ENCODE results near the gene RRAGC. TPM values are rescaled to one million over a fixed set of nuclear protein-coding genes. Genes with fewer than 3 reads are reported as not detected.
"Not testable (repeated sequence)": the region's sequence is repeated elsewhere in the genome, so short reads cannot be mapped to it uniquely, and the experiment has no call there.

RRAGC gene
- total RNA-seq, 6 experiments from 2014 or later = 7.6 to 16.5 (median 8.6) TPM

GRCh38 chr1:38848071-38848470 is 11.5 kb downstream of the RRAGC start:
- Histone ChIP-seq H3K36me3 (peaks cover 0 to 38% (median 17%) of the 10 kb centered on the region in 4 donors), H3K27ac (no peak overlapping the region), H3K9me3 (no peaks in the 10 kb centered on the region), H3K27me3 (no peaks in the 10 kb centered on the region), H3K4me3 (no peak overlapping the region), H3K4me1 (peaks cover 0 to 8% (median 0%) of the 10 kb centered on the region in 4 donors)
- DNase-seq (no peak), ATAC-seq (peak in 1 of 4 donors; percentile 38)
- 75% methylated on average over 1 of the region's 1 CpG for WGBS (ENCODE audit: insufficient coverage, low coverage, low lambda C conversion rate, missing lambda C conversion rate)
- intact Hi-C loops (cut with DNase I) = no loop called here
- TF ChIP-seq CTCF (IDR thresholded peaks at IDR 0.05) = no peak
- no peak for TF ChIP-seq POLR2A (IDR thresholded peaks at IDR 0.05)

GRCh38 chr1:38846210-38846609 is 13.4 kb downstream of the RRAGC start:
- H3K4me1 ChIP-seq = peaks cover 0 to under 1% (median 0%) of the 10 kb centered on the region in 4 donors
- TF ChIP-seq POLR2A (IDR thresholded peaks at IDR 0.05) (no peak), CTCF (IDR thresholded peaks at IDR 0.05) (no peak)
- ATAC-seq (no peak), DNase-seq (no peak)
- H3K4me3 ChIP-seq = no peak overlapping the region
- 92% methylated on average over 3 of the region's 3 CpGs for WGBS (ENCODE audit: insufficient coverage, low coverage, low lambda C conversion rate, missing lambda C conversion rate)
- H3K9me3 ChIP-seq = no peaks in the 10 kb centered on the region
- peaks cover 0 to 40% (median 19%) of the 10 kb centered on the region in 4 donors for H3K36me3 ChIP-seq
- H3K27me3 ChIP-seq = no peaks in the 10 kb centered on the region
- no peak overlapping the region for H3K27ac ChIP-seq
- intact Hi-C loops (cut with DNase I) = no loop called here

- WGBS (ENCODE audit: insufficient coverage, low coverage, low lambda C conversion rate, missing lambda C conversion rate) = 91% methylated on average over 3 of the region's 3 CpGs
- DNase-seq; H3K4me1 ChIP-seq; H3K27me3 ChIP-seq; intact Hi-C loops (cut with DNase I); H3K4me3 ChIP-seq; H3K9me3 ChIP-seq; ATAC-seq; H3K27ac ChIP-seq: not testable (repeated sequence)
- H3K36me3 ChIP-seq = peaks cover 0 to 34% (median 15%) of the 10 kb centered on the region in 4 donors
These were observed 14.5 kb downstream of the RRAGC start for GRCh38 chr1:38845088-38845487.

- peaks cover 0 to 49% (median 22%) of the 10 kb centered on the region in 4 donors for H3K36me3 ChIP-seq
- H3K27ac ChIP-seq = no peak overlapping the region
- ATAC-seq (no peak), DNase-seq (no peak)
- no peak overlapping the region for H3K4me3 ChIP-seq
- no peaks in the 10 kb centered on the region for H3K27me3 ChIP-seq
- no peaks in the 10 kb centered on the region for H3K4me1 ChIP-seq
- no peaks in the 10 kb centered on the region for H3K9me3 ChIP-seq
- WGBS (ENCODE audit: insufficient coverage, low coverage, low lambda C conversion rate, missing lambda C conversion rate) = 46% methylated on average over 2 of the region's 2 CpGs
- intact Hi-C loops (cut with DNase I) = no loop called here
- TF ChIP-seq CTCF (IDR thresholded peaks at IDR 0.05) = no peak
- no peak for TF ChIP-seq POLR2A (IDR thresholded peaks at IDR 0.05)
These were observed 19.3 kb downstream of the RRAGC start for GRCh38 chr1:38840281-38840680.

- H3K27me3 ChIP-seq = no peaks in the 10 kb centered on the region
- peaks cover 0 to 42% (median 19%) of the 10 kb centered on the region in 4 donors for H3K36me3 ChIP-seq
- ATAC-seq (peak in 3 of 4 donors; percentile 28 to 54 (median 43)), DNase-seq (peak in 1 of 3 donors; percentile 32)
- no peaks in the 10 kb centered on the region for H3K4me1 ChIP-seq
- H3K27ac ChIP-seq = no peak overlapping the region
- no peak overlapping the region for H3K4me3 ChIP-seq
- intact Hi-C loops (cut with DNase I) = no loop called here
- no peaks in the 10 kb centered on the region for H3K9me3 ChIP-seq
- WGBS (ENCODE audit: insufficient coverage, low coverage, low lambda C conversion rate, missing lambda C conversion rate) = 89% methylated on average over 7 of the region's 9 CpGs
- TF ChIP-seq CTCF (IDR thresholded peaks at IDR 0.05) = no peak
- TF ChIP-seq POLR2A (IDR thresholded peaks at IDR 0.05) = no peak
These were observed 20.2 kb downstream of the RRAGC start for GRCh38 chr1:38839363-38839762.

GRCh38 chr1:38836316-38836715 is 23.3 kb downstream of the RRAGC start:
- intact Hi-C loops (cut with DNase I); H3K9me3 ChIP-seq; H3K27ac ChIP-seq; H3K27me3 ChIP-seq; H3K4me3 ChIP-seq; DNase-seq; ATAC-seq; H3K4me1 ChIP-seq: not testable (repeated sequence)
- H3K36me3 ChIP-seq = peaks cover 0 to 25% (median 12%) of the 10 kb centered on the region in 4 donors
- 55% methylated on average over 9 of the region's 10 CpGs for WGBS (ENCODE audit: insufficient coverage, low coverage, low lambda C conversion rate, missing lambda C conversion rate)

Measured in right lobe of liver (tissue), 6 donors.